ENCODE results near the gene ACTN4.

Gene ACTN4

DNA sequence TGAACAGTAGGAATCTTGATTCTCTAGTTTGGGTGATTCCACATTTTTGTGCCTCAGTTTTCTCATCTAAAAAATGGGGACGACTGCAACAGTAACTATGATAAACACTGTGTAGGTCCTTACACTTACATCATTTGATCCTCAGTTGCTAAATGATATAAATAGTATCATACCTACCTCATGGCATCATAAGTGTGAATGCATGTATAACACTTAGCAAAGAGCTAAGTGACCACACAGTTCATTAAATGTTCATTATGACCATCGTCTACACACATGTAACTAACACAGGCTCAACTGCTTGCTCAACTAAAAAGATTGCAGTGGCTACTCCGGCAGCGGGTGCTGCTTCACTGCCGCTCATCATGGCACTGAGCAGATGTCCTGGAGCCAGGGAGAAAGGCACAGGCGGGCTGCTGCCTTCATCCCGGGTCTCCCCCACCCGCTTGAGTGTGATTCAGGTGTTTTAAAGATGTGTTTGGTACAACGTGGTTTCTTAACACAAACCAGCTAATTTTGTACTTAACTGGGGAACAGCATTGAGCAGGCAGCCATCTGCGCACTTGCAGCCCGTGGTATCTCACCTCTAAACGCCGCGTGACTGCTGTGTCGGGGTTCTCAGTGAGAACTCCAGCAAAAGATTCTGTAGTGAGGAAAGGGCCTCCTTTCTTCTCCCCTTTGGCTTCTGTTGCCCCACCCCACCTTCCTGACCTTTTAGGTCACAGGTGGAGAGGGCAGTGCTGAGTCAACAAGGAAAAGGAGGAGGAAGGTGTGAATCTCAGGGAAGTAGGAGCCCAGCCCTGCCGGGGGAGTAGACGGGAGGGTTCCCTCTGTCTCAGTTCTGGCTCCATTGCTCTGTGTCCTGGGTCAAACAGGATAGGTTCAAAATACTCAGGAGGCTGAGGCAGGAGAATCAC is 11.7 kb upstream of the ACTN4 start:
- no peak for DNase-seq (ENCODE audit: low read depth)

DNA sequence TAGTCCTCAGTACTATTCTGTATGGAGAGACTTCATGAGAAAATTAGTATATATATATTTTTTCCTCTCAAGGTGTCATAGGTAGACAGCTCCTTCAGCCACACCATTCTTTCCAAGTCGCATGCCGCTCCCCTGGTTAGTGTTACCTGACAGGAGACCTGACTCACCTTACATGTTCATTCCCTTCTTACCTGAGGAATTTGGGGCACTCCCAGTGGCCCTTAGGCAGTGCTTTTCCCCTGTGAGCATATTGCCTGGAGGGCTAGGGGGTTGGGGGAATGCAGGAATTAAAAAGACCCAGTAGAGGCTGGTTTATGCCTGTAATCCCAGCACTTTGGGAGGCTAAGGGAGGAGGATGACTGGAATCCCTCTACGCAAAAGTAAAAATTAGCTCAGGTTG is 9.0 kb upstream of the ACTN4 start:
- no peak for DNase-seq (ENCODE audit: low read depth)

DNA sequence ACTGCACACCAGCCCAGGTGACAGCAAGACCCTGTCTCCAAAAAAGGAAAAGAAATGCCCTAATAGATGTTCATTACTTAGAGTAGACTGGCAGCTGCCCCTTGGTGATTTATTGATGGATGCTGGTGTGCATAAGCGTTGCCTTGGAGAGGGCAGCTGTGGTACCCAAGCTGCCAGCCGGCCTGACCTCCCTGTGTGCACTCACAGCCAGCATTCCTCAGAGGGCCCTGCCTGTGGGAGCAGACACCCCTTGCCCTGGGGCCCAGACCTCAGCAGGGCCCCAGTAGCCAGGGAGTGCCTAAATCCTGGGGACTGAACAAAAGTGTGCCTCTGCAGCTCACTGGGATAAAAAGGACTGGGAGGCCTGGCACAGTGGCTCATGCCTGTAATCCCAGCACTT is 7.8 kb upstream of the ACTN4 start:
- no peak for DNase-seq (ENCODE audit: low read depth)

DNA sequence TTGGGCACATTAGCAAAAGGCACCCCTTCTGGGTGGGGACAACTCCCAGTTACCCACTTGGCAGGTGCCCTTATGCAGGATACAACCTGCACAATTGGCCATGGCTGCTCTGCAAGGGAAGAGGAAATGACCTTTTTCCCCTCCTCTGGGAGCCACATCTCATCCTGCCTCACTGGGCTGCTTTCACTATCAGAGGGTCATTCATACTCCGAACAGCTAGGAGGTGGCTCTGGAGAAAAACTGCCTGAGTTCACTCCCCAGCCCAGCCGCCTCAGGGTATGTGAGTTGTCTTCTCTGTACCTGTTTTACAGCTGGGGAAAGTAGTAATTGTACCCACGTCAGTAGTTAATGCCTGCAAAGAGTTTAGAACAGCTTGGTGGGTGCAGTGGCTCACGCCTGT is 7.1 kb upstream of the ACTN4 start:
- no peak for DNase-seq (ENCODE audit: low read depth)

DNA sequence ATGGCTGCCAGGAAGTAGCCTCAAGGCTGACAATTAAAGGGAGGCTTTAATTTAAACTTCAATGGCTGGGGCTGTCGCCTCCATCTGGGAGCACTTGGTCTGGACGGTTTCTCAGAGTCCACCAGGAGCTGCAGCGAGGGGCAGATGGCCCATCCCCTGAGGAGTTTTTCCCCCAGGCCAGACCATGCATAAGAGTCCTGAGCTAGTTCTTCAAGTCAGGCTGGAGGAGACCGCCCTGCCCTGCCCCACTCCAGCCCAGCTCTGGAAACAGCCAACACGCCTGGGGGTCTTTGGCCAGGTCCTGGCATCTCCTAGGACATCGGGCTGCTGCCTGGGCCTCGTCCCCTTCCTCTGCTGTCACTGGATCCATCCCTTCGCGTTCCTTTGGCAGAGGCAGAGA is 5.3 kb upstream of the ACTN4 start:
- no peak for DNase-seq (ENCODE audit: low read depth)

DNA sequence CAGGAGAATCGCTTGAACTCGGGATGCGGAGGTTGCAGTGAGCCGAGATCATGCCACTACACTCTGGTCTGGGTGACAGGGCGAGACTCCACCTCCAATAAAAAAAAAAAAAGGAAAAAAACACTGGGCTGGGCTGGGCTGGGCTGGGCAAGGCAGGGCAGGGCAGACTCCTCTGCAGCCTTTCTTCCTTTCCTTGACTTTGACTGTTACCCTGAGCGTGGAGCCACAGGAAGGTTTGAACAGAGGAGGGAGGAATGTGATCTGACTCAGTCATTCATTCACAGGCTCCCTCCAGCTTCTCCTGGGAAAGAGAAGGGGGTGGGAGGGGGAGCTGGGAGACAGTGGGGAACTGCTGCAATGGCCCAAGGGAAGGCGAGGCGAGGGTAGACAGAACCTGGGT is 2.7 kb upstream of the ACTN4 start:
- DNase-seq (ENCODE audit: low read depth) = peak; percentile 45

DNA sequence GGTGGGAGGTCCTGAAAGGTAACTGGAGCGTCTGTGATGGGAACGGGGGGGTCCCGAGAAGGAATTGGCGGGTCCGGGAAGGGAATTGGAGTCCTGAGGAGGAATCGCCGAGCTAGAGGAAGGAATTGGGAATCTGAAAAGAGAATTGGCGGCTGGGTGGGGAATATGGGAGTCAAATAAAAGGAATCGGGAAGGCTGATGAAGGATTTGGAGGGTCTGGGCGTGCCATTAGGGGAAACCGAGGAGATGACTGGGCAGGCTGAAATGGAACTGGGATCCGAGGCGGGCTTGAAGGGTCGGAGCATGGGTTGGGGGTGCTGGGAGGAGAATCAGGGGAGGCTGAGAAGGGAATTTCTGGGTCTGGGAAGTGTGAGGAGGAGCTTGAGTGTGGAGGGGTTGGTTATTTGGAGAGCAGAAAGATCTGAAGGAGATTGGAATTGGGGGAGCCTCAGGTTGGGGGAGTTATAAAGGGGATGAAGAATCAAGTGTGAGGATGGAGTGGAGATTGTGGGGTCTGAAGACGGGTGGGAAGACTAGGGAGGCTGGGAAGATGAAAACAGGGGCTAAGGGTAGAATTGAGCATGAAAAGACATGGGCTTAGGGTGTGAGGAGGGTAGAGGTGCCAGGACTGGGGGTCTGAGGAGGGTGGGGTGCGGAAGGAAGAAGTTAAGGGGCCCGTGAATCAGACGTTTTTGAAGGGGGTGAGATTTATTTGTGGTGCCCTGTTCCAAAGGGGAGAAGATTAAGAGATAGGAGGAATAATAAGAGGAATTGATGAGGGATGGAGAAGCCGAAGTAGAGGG is 718 bp downstream of the ACTN4 start:
- no peak for DNase-seq (ENCODE audit: low read depth)

DNA sequence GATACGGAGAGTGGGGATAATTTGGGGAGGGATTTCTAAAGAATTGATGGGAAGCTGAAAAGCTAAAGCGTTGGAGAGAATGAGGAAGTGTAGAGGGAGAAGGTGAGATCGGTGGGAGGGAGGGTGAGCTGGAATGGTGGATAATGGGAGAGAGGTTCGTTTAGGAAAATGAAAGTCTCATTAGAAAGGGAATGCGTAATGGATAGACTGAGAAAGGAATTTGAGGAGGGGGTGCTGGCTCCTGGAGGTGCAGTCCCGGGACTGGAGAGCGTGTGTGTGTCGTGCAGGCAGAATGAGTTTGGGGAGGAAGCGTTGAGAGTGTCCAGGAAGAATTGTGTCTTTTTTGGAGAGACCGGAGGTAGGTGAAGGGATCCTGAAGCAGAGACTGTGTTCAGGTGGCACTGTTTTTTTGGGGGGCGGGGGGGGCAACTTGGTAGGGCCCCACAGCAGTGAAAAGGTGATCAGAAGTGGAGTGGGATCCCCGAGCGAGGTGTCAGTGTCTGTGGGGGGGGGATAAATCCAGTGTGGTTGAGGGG is 1.4 kb downstream of the ACTN4 start:
- DNase-seq (ENCODE audit: low read depth) = peak; percentile 25

DNA sequence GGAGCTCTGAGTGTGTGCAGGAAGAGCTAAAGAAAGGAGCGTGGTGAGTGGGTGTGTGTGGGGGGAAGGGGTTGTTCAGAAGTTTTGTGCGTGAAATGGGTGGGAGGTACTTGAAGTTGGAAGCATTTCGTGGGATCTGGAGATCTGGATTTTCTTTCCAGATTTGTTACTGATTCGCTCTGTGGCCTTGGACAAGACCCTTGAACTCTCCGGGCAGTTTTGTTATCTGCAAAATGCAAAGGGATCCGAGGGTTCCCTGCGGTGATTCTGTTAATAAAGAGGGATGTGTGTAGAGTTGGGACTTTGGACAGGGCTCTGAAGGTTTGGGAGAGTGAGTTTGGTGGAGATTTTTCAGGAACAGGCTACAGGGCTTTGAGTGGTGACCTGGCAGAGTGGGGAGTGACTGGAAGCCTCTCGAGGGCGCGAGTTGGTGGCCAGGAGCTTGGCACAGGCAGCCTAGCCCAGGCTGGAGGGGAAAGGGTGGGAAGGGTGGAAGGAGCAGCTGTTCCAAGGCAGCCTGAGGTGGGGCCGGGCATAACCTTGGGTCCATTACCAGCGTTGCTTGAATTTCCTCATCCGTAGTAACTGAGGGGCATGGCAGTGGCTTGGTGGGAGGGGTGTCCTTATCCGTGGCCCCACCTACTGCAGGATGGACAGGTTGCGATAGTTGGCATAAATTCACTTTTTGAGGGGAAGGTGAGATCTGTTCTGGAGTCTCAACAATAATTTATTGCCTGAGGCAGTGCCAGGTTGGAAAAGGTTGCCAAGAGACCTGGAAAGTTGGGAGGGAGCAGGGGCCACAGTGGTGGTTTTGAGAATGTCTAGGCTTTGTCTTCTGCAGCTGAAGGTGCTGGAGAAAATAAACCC is 2.1 kb downstream of the ACTN4 start:
- peak; percentile 61 for DNase-seq (ENCODE audit: low read depth)

DNA sequence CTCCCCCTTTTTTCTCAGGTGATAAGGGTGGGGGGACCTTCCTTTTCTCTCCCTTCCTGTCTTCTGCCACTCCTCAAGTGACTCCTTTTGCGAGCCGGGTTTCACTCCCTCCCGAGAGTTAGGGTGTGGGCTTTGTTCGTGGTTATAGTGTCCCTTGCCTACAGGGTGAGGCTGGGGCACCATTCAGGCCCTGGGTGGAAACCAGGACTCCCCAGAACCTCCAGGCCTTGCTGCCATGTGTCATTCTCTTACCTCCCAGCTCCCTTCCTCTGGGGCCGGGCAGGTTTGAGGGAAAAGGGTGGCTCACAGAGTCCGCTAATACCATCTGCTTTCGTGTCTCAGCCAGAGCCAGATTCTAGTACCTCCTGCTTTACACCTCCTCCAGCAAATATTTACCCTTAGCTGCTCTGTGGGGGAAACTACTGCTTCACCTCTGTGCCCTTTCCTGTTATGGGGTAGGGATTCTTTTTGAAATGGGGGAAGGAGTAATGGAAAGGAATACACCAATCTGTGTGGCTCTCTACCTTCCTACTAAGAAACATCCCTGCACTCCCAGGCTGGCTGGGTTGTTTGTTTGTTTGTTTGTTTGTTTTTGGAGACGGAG is 2.8 kb downstream of the ACTN4 start:
- no peak for DNase-seq (ENCODE audit: low read depth)

DNA sequence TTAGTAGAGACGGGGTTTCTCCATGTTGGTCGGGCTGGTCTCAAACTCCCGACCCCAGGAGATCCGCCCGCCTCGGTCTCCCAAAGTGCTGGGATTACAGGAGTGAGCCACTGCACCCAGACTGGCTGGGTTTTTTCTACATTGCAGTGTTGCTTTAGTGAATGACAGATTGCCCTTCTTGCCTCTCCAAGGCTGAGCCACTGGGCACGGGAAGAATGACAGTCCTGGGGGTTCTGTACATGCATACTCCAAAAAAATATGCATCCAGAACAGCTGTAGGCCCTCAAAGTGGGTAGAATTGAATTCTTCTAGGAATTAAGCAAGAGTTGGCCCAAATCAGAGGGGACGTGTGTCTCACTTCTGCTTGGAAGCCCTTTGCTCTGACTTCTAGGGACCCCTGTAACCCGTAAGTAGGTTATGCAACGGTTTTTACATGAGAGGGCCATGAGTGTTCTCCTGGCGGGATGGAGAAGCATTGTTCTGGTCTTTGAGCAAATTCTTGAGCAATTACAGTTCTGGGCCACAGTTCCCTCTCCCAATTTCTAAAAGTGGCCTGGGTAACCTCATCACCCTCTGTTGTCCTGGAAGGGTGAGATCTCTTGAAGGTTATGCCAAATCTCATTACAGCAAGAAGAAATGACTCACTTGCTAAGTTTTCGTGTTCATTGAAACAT is 3.6 kb downstream of the ACTN4 start:
- peak; percentile 89 for DNase-seq (ENCODE audit: low read depth)

DNA sequence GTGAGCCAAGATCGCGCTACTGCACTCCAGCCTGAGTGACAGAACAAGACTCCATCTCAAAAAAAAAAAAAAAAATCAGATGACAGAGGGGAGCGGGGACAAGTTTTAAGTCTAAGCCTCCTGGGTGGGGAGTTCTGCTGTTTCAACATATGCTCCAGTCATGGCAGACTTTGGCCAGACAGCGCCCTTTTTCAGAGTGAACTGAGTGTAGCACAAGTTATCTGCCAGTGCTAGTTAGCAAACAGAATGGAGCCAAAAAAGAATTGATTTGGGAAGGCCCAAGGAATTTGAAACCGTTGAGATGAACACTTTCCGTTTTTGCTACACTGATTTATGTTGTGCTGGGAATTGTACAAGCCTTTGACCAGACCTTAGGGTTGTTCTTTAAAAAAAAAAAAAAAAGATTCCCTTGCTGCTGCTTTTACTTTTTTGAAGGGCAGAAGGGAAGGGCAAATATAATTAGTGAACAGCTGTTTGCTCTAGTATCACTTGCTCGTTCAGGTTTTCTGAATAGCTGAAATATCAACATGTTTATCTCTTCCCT is 5.7 kb downstream of the ACTN4 start:
- peak; percentile 51 for DNase-seq (ENCODE audit: low read depth)

DNA sequence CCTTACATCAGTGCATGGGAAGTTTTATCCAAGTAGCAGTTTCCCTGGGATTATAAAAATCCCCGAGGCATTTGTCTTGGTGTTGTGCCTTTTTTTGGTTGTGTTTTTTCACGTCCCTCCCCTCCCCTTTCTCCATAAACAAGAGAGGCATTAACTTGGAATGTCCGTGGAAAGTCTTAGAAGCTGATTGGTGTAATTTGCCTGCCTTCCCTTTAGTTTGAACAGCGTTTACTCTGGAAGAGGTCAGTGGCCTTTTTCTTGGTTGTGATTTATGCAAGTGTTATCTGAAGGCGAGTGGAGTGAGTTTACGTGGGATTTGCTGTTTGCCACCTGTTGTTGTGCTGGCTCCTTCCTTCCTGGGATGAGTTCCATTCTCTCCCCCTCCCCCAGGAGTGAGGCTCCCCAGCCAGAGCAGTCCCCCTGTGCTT is 7.2 kb downstream of the ACTN4 start:
- peak; percentile 93 for DNase-seq (ENCODE audit: low read depth)

DNA sequence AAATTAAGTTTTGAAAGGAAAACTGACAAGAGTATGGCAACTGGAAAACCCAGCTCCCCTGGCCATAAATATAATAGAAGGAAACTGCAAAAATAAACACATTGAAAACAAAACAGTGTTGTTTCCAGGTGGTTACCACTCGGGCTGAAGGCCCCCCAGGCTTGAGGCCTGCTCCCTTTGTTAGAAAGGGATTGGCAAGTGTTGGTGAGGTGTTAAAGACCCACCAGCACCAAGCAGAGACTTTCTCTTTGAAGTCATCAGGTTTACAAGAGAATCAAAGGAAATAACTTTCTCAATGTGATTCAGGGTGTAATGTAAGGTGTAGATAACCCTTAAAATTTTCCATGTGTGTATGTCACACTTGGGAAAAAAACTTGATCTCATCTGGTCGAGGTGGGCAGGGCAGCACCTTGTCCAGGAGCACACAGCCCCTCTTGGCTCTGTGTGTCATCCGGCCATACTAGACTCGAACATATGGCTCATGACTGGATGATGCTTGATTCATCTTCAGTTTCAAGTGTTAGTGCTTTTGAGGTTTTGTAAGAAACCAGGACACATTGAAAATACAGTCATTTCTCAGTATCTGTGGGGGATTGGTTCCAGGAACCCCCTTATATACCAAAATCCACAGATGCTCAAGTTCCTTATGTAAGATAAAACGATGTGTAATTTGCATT is 7.8 kb downstream of the ACTN4 start:
- no peak for DNase-seq (ENCODE audit: low read depth)

DNA sequence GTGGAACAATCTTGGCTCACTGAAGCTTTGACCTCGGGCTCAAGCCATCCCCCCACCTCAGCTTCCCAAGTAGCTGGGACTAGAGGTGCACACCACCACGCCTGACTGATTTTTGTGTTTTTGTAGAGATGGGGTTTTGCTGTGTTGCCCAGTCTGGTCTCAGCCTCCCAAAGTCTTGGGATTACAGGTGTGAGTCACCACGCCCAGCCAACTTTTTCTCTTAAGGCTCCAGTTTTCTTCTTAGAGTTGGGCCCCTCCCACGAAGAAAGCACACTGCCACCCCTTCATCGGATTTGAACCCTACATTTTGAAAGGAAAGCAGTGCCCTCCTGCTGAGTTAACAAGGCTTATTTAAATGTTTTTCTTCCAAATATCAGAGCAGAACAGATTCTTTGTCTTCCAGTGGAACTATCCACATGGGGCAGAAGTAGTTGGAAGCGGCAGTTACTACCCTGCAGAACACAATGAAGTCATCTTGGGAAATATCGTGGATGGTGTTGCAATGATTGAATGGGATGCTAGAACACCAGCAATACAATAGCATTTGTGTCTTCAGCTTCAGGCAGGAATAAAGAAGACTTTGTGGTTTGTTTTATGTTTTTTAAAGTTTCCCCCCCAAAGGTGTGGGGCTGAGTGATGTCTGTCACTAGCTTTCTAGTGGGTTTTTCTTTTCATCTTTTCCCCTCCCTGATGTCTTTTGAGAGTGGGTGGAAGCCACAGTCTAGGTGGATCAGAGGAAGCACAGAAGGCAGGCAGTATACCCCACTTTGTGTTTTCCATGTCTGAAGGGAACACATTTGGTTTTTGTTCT is 8.9 kb downstream of the ACTN4 start:
- peak; percentile 69 for DNase-seq (ENCODE audit: low read depth)

DNA sequence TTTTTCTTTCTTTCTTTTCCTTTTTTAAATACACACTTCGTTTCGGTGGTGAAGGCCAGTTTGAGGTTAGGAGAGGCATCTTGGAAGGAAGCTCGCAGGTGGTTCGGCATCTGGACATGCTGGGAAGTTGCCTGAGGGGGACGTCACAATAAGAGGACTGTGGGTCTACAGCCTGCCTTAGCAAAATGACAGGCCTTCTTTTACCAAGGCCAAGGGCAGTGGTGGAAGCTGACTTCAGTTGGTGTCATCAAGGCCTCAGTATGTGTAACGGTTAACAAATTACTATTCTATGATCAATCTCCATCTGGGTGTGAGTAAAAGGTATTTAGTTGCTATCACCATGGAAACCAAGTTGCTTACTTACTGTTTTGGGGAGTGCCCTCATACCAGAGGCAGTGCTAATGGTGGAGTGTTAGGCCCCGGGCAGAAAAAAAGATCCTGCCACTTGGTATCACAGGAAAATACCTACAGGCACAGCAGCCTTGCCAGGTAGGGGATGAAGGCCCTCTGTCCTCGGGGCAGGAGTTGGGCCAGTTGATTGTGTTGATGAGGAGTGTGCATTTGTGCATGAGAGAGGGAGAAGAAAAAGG is 10.3 kb downstream of the ACTN4 start:
- peak; percentile 93 for DNase-seq (ENCODE audit: low read depth)

DNA sequence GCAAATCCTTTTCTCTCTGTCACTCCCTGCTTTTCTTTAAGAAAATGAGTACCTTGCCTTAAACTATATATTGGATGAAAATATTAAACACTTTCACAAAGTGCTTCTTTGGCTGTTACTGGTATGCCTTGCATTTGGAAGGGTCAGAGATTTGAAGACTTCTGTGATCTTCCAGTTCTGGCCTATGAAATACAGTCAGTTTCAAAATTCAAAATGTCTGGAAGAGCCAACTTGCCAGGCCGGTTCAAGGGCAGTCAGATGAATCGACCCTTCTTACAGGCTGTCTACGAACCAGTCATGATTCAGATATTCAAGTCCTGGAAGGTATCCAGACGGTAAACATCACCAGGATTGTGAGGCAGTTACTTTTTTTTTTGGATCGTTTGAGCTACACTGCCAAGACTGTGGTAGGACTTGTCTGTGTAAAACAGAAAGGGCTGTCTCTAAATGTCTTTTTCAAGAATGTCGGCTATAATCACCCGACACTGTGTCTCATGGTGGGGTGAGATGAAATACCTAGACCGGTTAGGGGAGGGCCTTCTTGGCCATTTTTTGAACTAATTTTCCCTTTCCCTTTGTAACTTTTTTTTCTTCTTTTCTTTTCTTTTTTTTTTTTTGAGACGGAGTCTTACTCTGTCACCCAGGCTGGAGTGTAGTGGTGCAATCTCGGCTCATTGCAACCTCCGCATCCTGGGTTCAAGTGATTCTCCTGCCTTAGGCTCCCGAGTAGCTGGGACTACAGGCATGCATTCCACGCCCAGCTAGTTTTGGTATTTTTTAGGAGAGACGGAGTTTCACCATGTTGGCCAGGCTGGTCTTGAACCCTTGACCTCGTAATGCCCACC is 11.2 kb downstream of the ACTN4 start:
- peak; percentile 100 for DNase-seq (ENCODE audit: low read depth)

DNA sequence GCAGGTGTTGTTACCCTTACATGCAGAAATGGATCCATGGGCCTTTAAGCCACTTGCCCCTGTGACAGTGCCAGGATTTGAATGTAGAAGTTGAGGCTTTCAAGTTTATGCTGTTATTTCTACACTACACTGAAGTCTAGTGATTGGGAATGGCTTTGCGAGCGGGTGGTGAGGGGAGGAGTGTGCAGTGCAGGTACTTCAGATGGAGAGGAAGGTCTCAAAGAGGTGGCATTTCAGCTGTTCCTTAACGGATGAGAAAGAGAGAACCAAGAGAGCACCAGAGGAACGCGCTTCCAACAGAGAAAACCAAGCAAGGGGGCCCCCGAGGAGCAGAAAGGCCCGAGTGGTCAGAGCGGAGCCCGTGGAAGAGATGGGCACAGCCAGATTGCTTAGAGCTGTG is 13.3 kb downstream of the ACTN4 start:
- no peak for DNase-seq (ENCODE audit: low read depth)
